Neuronal stem cell (in vitro differentiated cells): ENCODE data around the gene SLC50A1.
"Not testable (repeated sequence)": the region's sequence is repeated elsewhere in the genome, so short reads cannot be mapped to it uniquely, and the experiment has no call there.

ENCODE experiments used
- DNase-seq: peaks from one replicate; pipeline ENCODE4 v3.0.0-alpha.2; 2013; ENCODE audit warnings: low spot score
- H2AFZ ChIP-seq: one replicate; pipeline ENCODE4 v1.6.1; 2013; ENCODE audit warnings: mild to moderate bottlenecking, low read length, inconsistent platforms
- H2AK5ac ChIP-seq: 2 replicates; pipeline ENCODE4 v1.6.1; 2013; ENCODE audit warnings: low read depth, mild to moderate bottlenecking, inconsistent platforms, low read length, moderate library complexity, mixed read lengths
- H2BK120ac ChIP-seq: 2 replicates; pipeline ENCODE4 v1.6.1; 2013; ENCODE audit warnings: low read depth, mild to moderate bottlenecking, inconsistent platforms, low read length, moderate library complexity, mixed read lengths
- H2BK12ac ChIP-seq: one replicate; pipeline ENCODE4 v1.6.1; 2013; ENCODE audit warnings: low read length, inconsistent platforms
- H2BK15ac ChIP-seq: 2 replicates; pipeline ENCODE4 v1.6.1; 2013; ENCODE audit warnings: mild to moderate bottlenecking, low read length, inconsistent platforms, mixed read lengths
- H2BK5ac ChIP-seq: one replicate; pipeline ENCODE4 v1.6.1; 2013; ENCODE audit warnings: inconsistent platforms, mild to moderate bottlenecking, low read length, moderate library complexity
- H3K14ac ChIP-seq: one replicate; pipeline ENCODE4 v1.6.1; 2013; ENCODE audit warnings: low read length, inconsistent platforms
- H3K18ac ChIP-seq: 2 replicates; pipeline ENCODE4 v1.6.1; 2013; ENCODE audit warnings: low read length, inconsistent platforms
- H3K23ac ChIP-seq: 2 replicates; pipeline ENCODE4 v1.6.1; 2013; ENCODE audit warnings: low read depth, mild to moderate bottlenecking, mixed read lengths, low read length, inconsistent platforms; ENCODE audit not compliant: poor library complexity
- H3K27ac ChIP-seq: replicated peaks from 3 replicates; pipeline ENCODE4 v1.5.1; 2013; ENCODE audit warnings: low read length, inconsistent platforms
- H3K27me3 ChIP-seq, 3 experiments: 2 replicates each; pipeline ENCODE4 v1.6.1; 2013; ENCODE audit warnings: low read length in 3 of 3, mild to moderate bottlenecking in 2 of 3, inconsistent platforms in 1 of 3, low read depth in 1 of 3, mixed read lengths in 1 of 3, moderate library complexity in 1 of 3; ENCODE audit not compliant: control insufficient read depth in 3 of 3, insufficient read depth in 3 of 3
- H3K36me3 ChIP-seq, 2 donors: replicated peaks in 1 of 2; 2 replicates each; pipeline ENCODE4 v1.6.1; 2013; ENCODE audit warnings: low read length in 2 of 2; ENCODE audit not compliant: control insufficient read depth in 2 of 2, insufficient read depth in 2 of 2
- H3K4ac ChIP-seq: 2 replicates; pipeline ENCODE4 v1.6.1; 2013; ENCODE audit warnings: inconsistent platforms, mild to moderate bottlenecking, low read length, moderate library complexity
- H3K4me1 ChIP-seq, 2 donors: 1 replicate in 1 of 2; 2 replicates in 1 of 2; pipeline ENCODE4 v1.6.1; 2013; ENCODE audit warnings: low read length in 2 of 2, low read depth in 1 of 2; ENCODE audit not compliant: control insufficient read depth in 2 of 2, insufficient read depth in 1 of 2
- H3K4me2 ChIP-seq: one replicate; pipeline ENCODE4 v1.6.1; 2013; ENCODE audit warnings: mild to moderate bottlenecking, low read length, inconsistent platforms; ENCODE audit not compliant: insufficient read depth, poor library complexity, severe bottlenecking
- H3K4me3 ChIP-seq, 2 donors: 2 replicates each; pipeline ENCODE4 v1.5.1; 2013; ENCODE audit warnings: low read length in 2 of 2, mild to moderate bottlenecking in 2 of 2, inconsistent platforms in 1 of 2, moderate library complexity in 1 of 2
- H3K79me1 ChIP-seq: one replicate; pipeline ENCODE4 v1.6.1; 2013; ENCODE audit warnings: low read depth, mild to moderate bottlenecking, inconsistent platforms, low read length, moderate library complexity
- H3K9ac ChIP-seq: one replicate; pipeline ENCODE4 v1.6.1; 2013; ENCODE audit warnings: mild to moderate bottlenecking, low read depth, low read length, inconsistent platforms; ENCODE audit not compliant: poor library complexity
- H3K9me3 ChIP-seq, 2 donors: replicated peaks in 1 of 2; 2 replicates each; pipeline versions ENCODE3 to v1.6.1; 2013; ENCODE audit warnings: low read length in 2 of 2, mild to moderate bottlenecking in 2 of 2, inconsistent platforms in 1 of 2, low read depth in 1 of 2, mixed read lengths in 1 of 2, moderate library complexity in 1 of 2; ENCODE audit not compliant: control insufficient read depth in 2 of 2, insufficient read depth in 1 of 2
- H4K8ac ChIP-seq: one replicate; pipeline ENCODE4 v1.6.1; 2013; ENCODE audit warnings: low read depth, mild to moderate bottlenecking, inconsistent platforms, low read length, moderate library complexity
- H4K91ac ChIP-seq: one replicate; pipeline ENCODE4 v1.6.1; 2013; ENCODE audit warnings: low read length, low read depth, mild to moderate bottlenecking, inconsistent platforms; ENCODE audit not compliant: poor library complexity
- WGBS, 2 donors: extraction: QIAGEN DNeasy Blood & Tissue Kit; methylation state at CpG; one replicate each; pipeline ENCODE4 v1.1.7; 2013; ENCODE audit warnings: missing lambda C conversion rate in 2 of 2, mixed read lengths in 1 of 2; ENCODE audit not compliant: insufficient read length in 2 of 2, insufficient replicate concordance in 1 of 2; ENCODE audit errors: extremely low coverage in 2 of 2; 5-methylcytosine and 5-hydroxymethylcytosine counted together

Gene SLC50A1

DNA sequence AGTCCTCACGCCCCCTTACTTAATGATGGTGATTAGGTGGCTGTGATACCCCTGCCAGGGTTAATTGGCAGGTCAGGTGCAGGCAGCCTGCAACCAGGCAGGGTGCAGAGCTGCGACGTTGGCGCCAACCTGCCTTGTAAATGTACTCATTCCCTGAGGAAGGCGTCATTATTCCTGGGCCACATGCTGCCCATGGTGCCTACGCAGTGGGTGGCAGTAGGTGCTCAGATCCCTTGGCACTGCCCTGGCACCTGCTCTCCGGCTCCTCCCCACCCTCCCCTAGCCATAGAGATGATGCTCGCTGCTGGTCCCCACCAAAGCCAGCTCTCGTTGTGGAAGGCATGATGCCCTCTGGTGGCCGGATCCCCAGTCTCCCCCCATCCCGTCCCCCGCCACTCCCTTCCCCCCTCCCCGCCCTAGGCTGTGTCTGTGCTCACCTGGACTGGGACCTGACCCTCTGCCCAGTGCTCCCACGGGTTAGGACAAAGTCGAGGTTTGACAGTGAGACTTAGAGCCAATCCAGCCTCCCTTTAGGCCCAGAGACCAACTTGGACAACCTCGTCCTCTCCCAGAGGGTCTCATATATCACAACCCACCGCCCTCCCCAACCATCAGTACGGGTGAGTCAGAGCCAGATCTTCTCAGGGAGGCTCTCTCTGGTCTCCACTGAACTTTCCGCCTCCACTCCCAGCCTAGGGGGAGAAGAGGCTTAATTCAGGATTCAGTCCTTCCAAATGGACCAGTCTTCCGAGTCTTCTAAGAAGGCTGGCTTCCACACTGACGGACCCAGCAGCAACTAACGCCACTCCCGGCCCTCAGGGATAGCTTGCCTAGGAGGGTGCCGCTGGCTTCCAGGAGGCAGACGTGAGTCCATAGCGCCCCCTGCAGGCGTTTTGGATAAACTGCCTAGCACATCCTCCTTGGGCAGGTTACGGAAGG lies 31.8 kb downstream of the SLC50A1 start:
- Histone ChIP-seq H4K91ac (no peak overlapping the region), H3K36me3 (peaks cover 10 to 33% of the 10 kb centered on the region in 2 donors), H3K18ac (peak overlapping the region; percentile 81), H3K14ac (no peak overlapping the region), H4K8ac (no peak overlapping the region), H2BK15ac (no peak overlapping the region), H3K79me1 (no peaks in the 10 kb centered on the region), H3K9ac (peak overlapping the region; percentile 50), H2BK5ac (peak overlapping the region; percentile 58), H3K4ac (no peak overlapping the region), H2AK5ac (peak overlapping the region; percentile 16), H3K4me3 (peak overlapping the region in 1 of 2 donors; percentile 66), H3K4me2 (peak overlapping the region; percentile 56), H3K27ac (peak overlapping the region; percentile 88), H3K23ac (no peak overlapping the region), H2AFZ (peak overlapping the region; percentile 83), H3K9me3 (no peaks in the 10 kb centered on the region), H2BK12ac (no peak overlapping the region), H3K27me3 (no peaks in the 10 kb centered on the region), H3K4me1 (peaks cover 16 to 21% of the 10 kb centered on the region in 2 donors), H2BK120ac (no peak overlapping the region)
- peak; percentile 94 for DNase-seq
- WGBS, 2 donors = no CpG with 5 or more reads among the region's 28 CpGs

DNA sequence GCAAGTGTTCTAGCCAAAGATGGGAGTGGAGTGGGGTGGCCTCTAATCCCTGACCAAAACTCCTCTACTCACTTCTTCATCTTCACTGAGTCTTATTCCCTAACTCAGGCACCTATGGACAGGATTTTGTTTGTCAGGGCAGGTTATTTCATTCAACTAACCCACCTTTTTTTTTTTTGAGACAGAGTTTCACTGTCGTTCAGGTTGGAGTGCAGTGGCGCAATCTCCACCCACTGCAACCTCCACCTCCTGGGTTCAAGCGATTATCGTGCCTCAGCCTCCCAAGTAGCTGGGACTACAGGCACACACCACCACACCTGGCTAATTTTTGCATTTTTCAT lies 32.4 kb downstream of the SLC50A1 start:
- not testable (repeated sequence) for H3K4me2 ChIP-seq, H2BK5ac ChIP-seq, H3K27me3 ChIP-seq, H4K8ac ChIP-seq, H3K79me1 ChIP-seq, H3K4ac ChIP-seq, H2BK15ac ChIP-seq, H2AFZ ChIP-seq, H2BK12ac ChIP-seq, H3K18ac ChIP-seq, H3K14ac ChIP-seq, H3K23ac ChIP-seq, H4K91ac ChIP-seq, H3K27ac ChIP-seq, H3K4me3 ChIP-seq, H2AK5ac ChIP-seq, H2BK120ac ChIP-seq, H3K9ac ChIP-seq, H3K9me3 ChIP-seq, DNase-seq
- no CpG with 5 or more reads among the region's 4 CpGs for WGBS, 2 donors
- Histone ChIP-seq H3K4me1 (peaks cover 17 to 23% of the 10 kb centered on the region in 2 donors), H3K36me3 (peaks cover 10 to 33% of the 10 kb centered on the region in 2 donors)

DNA sequence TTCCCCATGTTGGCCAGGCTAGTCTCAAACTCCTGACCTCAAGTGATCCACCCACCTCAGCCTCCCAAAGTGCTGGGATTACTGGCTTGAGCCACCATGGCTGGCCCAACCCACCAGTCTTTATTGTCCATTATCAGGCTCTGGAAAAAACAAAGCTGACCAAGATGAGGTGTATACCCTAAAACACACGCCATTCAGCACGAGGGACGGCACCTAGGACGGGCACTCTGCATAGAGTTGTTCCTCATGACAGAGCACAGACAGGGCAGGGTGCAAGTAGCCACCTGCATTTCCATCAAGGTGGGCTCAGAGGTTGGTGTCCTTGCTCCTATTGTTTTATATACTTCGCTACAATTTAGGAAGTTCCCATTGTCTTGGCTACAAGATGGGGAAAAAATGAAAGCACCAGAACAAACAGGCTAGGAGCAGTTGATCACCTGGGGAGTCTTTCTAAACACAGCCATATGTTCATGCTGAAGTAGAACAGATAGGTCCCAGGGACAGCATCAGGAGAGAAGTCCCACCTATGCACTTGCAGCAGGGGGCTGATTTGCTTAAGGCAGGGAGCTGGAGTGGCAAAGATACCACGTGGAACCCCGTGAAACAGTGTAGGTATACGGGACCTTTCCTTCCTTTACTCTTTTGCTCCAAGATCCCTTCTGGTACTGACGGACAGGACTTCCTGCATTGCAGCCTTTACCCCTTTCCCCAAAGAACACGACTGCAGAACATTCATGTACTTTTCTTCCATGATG lies 33.0 kb downstream of the SLC50A1 start:
- Histone ChIP-seq H3K9me3 (no peaks in the 10 kb centered on the region), H3K9ac (no peak overlapping the region), H2AK5ac (no peak overlapping the region), H2BK12ac (no peak overlapping the region), H4K8ac (no peak overlapping the region), H3K36me3 (peaks cover 10 to 33% of the 10 kb centered on the region in 2 donors), H3K4me2 (no peak overlapping the region), H3K23ac (no peak overlapping the region), H2AFZ (no peak overlapping the region), H3K14ac (no peak overlapping the region), H2BK120ac (no peak overlapping the region), H3K79me1 (peaks cover 4% of the 10 kb centered on the region), H3K27me3 (no peaks in the 10 kb centered on the region), H2BK5ac (no peak overlapping the region), H2BK15ac (no peak overlapping the region), H3K4me3 (no peak overlapping the region), H4K91ac (no peak overlapping the region), H3K4me1 (peaks cover 19 to 23% of the 10 kb centered on the region in 2 donors), H3K18ac (no peak overlapping the region), H3K4ac (no peak overlapping the region), H3K27ac (no peak overlapping the region)
- no peak for DNase-seq
- no CpG with 5 or more reads among the region's 10 CpGs for WGBS, 2 donors

DNA sequence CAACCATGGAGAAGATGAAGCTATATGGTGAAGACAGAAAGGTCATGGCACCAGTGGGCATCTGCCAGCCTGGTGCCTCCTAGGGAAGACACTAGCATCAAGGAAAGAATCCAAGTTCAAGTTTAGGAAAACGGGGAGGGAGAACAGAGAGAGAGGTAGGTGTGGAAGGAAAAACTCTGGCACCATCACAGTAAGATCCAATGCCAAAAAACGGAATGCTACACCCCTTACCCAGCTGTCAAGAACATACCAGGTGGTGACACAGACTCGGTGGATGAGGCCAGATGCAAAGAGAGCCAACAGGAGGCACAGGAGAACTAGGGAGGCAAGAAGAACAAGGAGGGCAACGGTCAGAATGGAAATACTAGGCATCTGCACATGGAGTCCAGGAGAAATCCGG lies 33.9 kb downstream of the SLC50A1 start:
- Histone ChIP-seq H3K9ac (no peak overlapping the region), H2AK5ac (no peak overlapping the region), H3K18ac (no peak overlapping the region), H3K4me3 (no peak overlapping the region), H3K79me1 (peaks cover 4% of the 10 kb centered on the region), H4K8ac (no peak overlapping the region), H3K4me2 (no peak overlapping the region), H3K4me1 (peaks cover 19 to 27% of the 10 kb centered on the region in 2 donors), H3K14ac (no peak overlapping the region), H3K4ac (no peak overlapping the region), H2AFZ (no peak overlapping the region), H3K9me3 (no peaks in the 10 kb centered on the region), H2BK15ac (no peak overlapping the region), H2BK120ac (no peak overlapping the region), H3K23ac (no peak overlapping the region), H4K91ac (no peak overlapping the region), H2BK5ac (no peak overlapping the region), H3K36me3 (peaks cover 10 to 33% of the 10 kb centered on the region in 2 donors), H2BK12ac (no peak overlapping the region), H3K27ac (no peak overlapping the region), H3K27me3 (no peaks in the 10 kb centered on the region)
- no peak for DNase-seq
- WGBS, 2 donors = no CpG with 5 or more reads among the region's 5 CpGs
